ENCODE results near the gene BAIAP2. TPM values are rescaled to one million over a fixed set of nuclear protein-coding genes. Genes with fewer than 3 reads are reported as not detected.

The BAIAP2 gene
- total and polyA plus RNA-seq, 2 of the 13 experiments (the other 11 are each of a cell fraction or from before 2014, with no cell fraction given) = 22.5 to 24.0 TPM

DNA sequence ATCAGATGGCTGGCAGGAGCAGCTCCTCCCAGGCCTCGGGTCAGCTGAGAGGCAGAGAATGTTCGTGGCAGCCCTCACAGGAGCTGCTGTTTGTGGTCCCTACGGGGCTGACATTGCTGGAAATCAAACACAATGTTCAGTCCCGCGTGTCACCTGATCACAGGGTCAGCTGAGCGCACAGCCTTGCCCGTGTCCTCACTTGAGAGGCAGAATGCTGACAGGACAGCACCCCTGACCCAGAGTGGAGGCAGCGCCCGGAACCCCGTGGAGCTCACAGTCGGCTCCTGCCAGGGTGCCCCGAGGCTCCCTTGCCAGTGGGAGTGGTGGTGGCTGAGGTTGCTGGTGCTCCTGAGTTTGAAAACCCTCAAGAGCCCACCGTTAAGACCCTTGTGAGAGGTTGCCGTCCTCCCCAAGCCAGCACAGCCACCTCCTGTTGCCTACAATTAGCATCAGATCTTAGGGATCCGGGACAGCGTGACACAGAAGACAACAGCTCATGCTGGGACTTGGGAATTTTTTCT lies 47.0 kb upstream of the BAIAP2 start (continued):
- TF ChIP-seq SMAD9 (CRISPR knock-in tag; IDR thresholded peaks at IDR 0.05) = no peak
- no peak for TF ChIP-seq TP53 (CRISPR knock-in tag; conservative IDR thresholded peaks at IDR 0.05)
- TF ChIP-seq, protein P1, sequence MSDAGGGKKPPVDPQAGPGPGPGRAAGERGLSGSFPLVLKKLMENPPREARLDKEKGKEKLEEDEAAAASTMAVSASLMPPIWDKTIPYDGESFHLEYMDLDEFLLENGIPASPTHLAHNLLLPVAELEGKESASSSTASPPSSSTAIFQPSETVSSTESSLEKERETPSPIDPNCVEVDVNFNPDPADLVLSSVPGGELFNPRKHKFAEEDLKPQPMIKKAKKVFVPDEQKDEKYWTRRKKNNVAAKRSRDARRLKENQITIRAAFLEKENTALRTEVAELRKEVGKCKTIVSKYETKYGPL (CRISPR knock-in tag; IDR thresholded peaks at IDR 0.05) = no peak
- no peak for TF ChIP-seq TFDP2 (CRISPR knock-in tag; IDR thresholded peaks at IDR 0.05)
- peak; percentile 37; the same call in 1 of the 2 replicates for TF ChIP-seq TFE3 (CRISPR knock-in tag; IDR thresholded peaks at IDR 0.05)
- TF ChIP-seq ZNF574 (CRISPR knock-in tag; IDR thresholded peaks at IDR 0.05) = no peak
- 0 out of 2 replicates have a peak, but pooled peaks have one; percentile 15 for TF ChIP-seq MED1 (CRISPR knock-in tag; IDR thresholded peaks at IDR 0.05)
- no peak for TF ChIP-seq SKI (IDR thresholded peaks at IDR 0.05; ENCODE audit: partially characterized antibody)
- TF ChIP-seq ARHGAP35 (CRISPR knock-in tag; IDR thresholded peaks at IDR 0.05; ENCODE audit: borderline replicate concordance) = no peak
- TF ChIP-seq, protein P2, sequence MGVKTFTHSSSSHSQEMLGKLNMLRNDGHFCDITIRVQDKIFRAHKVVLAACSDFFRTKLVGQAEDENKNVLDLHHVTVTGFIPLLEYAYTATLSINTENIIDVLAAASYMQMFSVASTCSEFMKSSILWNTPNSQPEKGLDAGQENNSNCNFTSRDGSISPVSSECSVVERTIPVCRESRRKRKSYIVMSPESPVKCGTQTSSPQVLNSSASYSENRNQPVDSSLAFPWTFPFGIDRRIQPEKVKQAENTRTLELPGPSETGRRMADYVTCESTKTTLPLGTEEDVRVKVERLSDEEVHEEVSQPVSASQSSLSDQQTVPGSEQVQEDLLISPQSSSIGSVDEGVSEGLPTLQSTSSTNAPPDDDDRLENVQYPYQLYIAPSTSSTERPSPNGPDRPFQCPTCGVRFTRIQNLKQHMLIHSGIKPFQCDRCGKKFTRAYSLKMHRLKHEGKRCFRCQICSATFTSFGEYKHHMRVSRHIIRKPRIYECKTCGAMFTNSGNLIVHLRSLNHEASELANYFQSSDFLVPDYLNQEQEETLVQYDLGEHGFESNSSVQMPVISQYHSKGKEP (CRISPR knock-in tag; IDR thresholded peaks at IDR 0.05) = no peak
- 0 out of 2 replicates have a peak, but pooled peaks have one; percentile 34 for TF ChIP-seq RNF2 (conservative IDR thresholded peaks at IDR 0.05; ENCODE audit: low read depth)
- TF ChIP-seq, protein P3, sequence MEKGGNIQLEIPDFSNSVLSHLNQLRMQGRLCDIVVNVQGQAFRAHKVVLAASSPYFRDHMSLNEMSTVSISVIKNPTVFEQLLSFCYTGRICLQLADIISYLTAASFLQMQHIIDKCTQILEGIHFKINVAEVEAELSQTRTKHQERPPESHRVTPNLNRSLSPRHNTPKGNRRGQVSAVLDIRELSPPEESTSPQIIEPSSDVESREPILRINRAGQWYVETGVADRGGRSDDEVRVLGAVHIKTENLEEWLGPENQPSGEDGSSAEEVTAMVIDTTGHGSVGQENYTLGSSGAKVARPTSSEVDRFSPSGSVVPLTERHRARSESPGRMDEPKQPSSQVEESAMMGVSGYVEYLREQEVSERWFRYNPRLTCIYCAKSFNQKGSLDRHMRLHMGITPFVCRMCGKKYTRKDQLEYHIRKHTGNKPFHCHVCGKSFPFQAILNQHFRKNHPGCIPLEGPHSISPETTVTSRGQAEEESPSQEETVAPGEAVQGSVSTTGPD (CRISPR knock-in tag; IDR thresholded peaks at IDR 0.05) = no peak
- no peak for TF ChIP-seq CHD4 (IDR thresholded peaks at IDR 0.05; ENCODE audit: borderline replicate concordance, low read length)
- no peak for TF ChIP-seq KMT2B (CRISPR knock-in tag; IDR thresholded peaks at IDR 0.05)
- TF ChIP-seq CAMTA2 (CRISPR knock-in tag; IDR thresholded peaks at IDR 0.05; ENCODE audit: borderline replicate concordance) = no peak
- 0 out of 2 replicates have a peak, but pooled peaks have one; percentile 16 for TF ChIP-seq PHF8 (CRISPR knock-in tag; IDR thresholded peaks at IDR 0.05)
- no peak for TF ChIP-seq MAFG (CRISPR knock-in tag; IDR thresholded peaks at IDR 0.05)
- no peak for TF ChIP-seq EHMT2 (IDR thresholded peaks at IDR 0.05; ENCODE audit: borderline replicate concordance, low read depth, low read length)
- no peak for TF ChIP-seq ZNF225 (CRISPR knock-in tag; IDR thresholded peaks at IDR 0.05)
- TF ChIP-seq, protein P4, sequence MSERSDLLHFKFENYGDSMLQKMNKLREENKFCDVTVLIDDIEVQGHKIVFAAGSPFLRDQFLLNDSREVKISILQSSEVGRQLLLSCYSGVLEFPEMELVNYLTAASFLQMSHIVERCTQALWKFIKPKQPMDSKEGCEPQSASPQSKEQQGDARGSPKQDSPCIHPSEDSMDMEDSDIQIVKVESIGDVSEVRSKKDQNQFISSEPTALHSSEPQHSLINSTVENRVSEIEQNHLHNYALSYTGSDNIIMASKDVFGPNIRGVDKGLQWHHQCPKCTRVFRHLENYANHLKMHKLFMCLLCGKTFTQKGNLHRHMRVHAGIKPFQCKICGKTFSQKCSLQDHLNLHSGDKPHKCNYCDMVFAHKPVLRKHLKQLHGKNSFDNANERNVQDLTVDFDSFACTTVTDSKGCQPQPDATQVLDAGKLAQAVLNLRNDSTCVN (CRISPR knock-in tag; IDR thresholded peaks at IDR 0.05; ENCODE audit: borderline replicate concordance) = no peak
